IMR-90 (cell line): ENCODE results near the gene CD68. TPM values are rescaled to one million over a fixed set of nuclear protein-coding genes. Genes with fewer than 3 reads are reported as not detected.

Experiments
- ATAC-seq: fragments of 200-7000 bp; cut with Tn5 transposase; 2 replicates; pipeline ENCODE4 v1.9.1; 2020; ENCODE audit warnings: low read depth, mild to moderate bottlenecking, moderate library complexity
- BruUV-seq: library from RNA; stranded (reverse); fragments of 400-500 nt; replicated peaks from 2 replicates; lab custom pipeline; 2021; lab: Mats Ljungman, UMichigan
- CTCF ChIA-PET: fragments of 300-600 bp; formaldehyde crosslinking; extraction: SDS; loops from one replicate; lab custom pipeline; 2021; ENCODE audit warnings: antibody characterized with exemption; lab: Yijun Ruan, JAX
- POLR2A ChIA-PET: fragments of 300-600 bp; sonication (Branson Sonifier 250); formaldehyde crosslinking; loops from one replicate; lab custom pipeline; 2022; ENCODE audit warnings: antibody characterized with exemption; ENCODE audit not compliant: unreplicated experiment; lab: Charles Lee
- DNase-seq: peaks from one replicate; pipeline ENCODE4 v3.0.0; 2013
- H2AFZ ChIP-seq: replicated peaks from 2 replicates; pipeline ENCODE3; 2013; ENCODE audit warnings: low read length, mild to moderate bottlenecking; ENCODE audit not compliant: poor library complexity
- H2AK5ac ChIP-seq: 2 replicates; pipeline ENCODE4 v1.6.1; 2013; ENCODE audit warnings: low read depth, low read length, inconsistent platforms
- H2AK9ac ChIP-seq: replicated peaks from 2 replicates; pipeline ENCODE3; 2013; ENCODE audit warnings: mild to moderate bottlenecking, low read depth, low read length, moderate library complexity; ENCODE audit not compliant: poor library complexity
- H2BK120ac ChIP-seq: 2 replicates; pipeline ENCODE4 v1.6.1; 2013; ENCODE audit warnings: low read depth, low read length, inconsistent platforms
- H2BK15ac ChIP-seq: 3 replicates; pipeline ENCODE4 v1.6.1; 2013; ENCODE audit warnings: low read depth, low read length, inconsistent platforms
- H2BK20ac ChIP-seq: 2 replicates; pipeline ENCODE4 v1.6.1; 2013; ENCODE audit warnings: low read depth, mild to moderate bottlenecking, inconsistent platforms, low read length, moderate library complexity
- H2BK5ac ChIP-seq: 2 replicates; pipeline ENCODE4 v1.6.1; 2013; ENCODE audit warnings: mild to moderate bottlenecking, low read depth, low read length, inconsistent platforms; ENCODE audit not compliant: poor library complexity, severe bottlenecking
- H3K14ac ChIP-seq: replicated peaks from 2 replicates; pipeline ENCODE4 v1.6.1; 2013; ENCODE audit warnings: low read depth, low read length, inconsistent platforms
- H3K18ac ChIP-seq: 2 replicates; pipeline ENCODE4 v1.6.1; 2013; ENCODE audit warnings: low read depth, low read length, control low read depth
- H3K23ac ChIP-seq: 2 replicates; pipeline ENCODE4 v1.6.1; 2013; ENCODE audit warnings: low read depth, low read length, inconsistent platforms
- H3K27ac ChIP-seq: 2 replicates; pipeline ENCODE4 v1.5.1; 2013; ENCODE audit warnings: mild to moderate bottlenecking, control low read depth, low read length; ENCODE audit not compliant: insufficient read depth
- H3K27me3 ChIP-seq: 2 replicates; pipeline ENCODE4 v1.6.1; 2013; ENCODE audit warnings: low read length; ENCODE audit not compliant: control insufficient read depth, insufficient read depth
- H3K36me3 ChIP-seq: 2 replicates; pipeline ENCODE4 v1.6.1; 2013; ENCODE audit warnings: low read length, mixed read lengths; ENCODE audit not compliant: control insufficient read depth, insufficient read depth
- H3K4ac ChIP-seq: 2 replicates; pipeline ENCODE4 v1.6.1; 2013; ENCODE audit warnings: low read depth, low read length, inconsistent platforms
- H3K4me1 ChIP-seq: 2 replicates; pipeline ENCODE4 v1.6.1; 2013; ENCODE audit warnings: low read length, mixed read lengths; ENCODE audit not compliant: control insufficient read depth, insufficient read depth
- H3K4me2 ChIP-seq: 2 replicates; pipeline ENCODE4 v1.6.1; 2013; ENCODE audit warnings: low read depth, mild to moderate bottlenecking, control low read depth, low read length, moderate library complexity
- H3K4me3 ChIP-seq: 2 replicates; pipeline ENCODE4 v1.5.1; 2013; ENCODE audit warnings: low read depth, mild to moderate bottlenecking, control low read depth, low read length, moderate library complexity; ENCODE audit not compliant: insufficient read depth
- H3K56ac ChIP-seq: 2 replicates; pipeline ENCODE4 v1.6.1; 2013; ENCODE audit warnings: low read length, inconsistent platforms; ENCODE audit not compliant: insufficient read depth; ENCODE audit errors: extremely low read depth
- H3K79me1 ChIP-seq, 2 experiments: 2 replicates each; pipeline ENCODE4 v1.6.1; 2013; ENCODE audit warnings: low read length in 2 of 2, inconsistent platforms in 1 of 2, low read depth in 1 of 2
- H3K9ac ChIP-seq: 2 replicates; pipeline ENCODE4 v1.6.1; 2013; ENCODE audit warnings: low read depth, low read length, control low read depth
- H3K9me1 ChIP-seq: 2 replicates; pipeline ENCODE4 v1.6.1; 2013; ENCODE audit warnings: low read length, inconsistent platforms; ENCODE audit not compliant: insufficient read depth
- H3K9me3 ChIP-seq: 2 replicates; pipeline ENCODE4 v1.6.1; 2013; ENCODE audit warnings: low read length; ENCODE audit not compliant: control insufficient read depth, insufficient read depth
- H4K20me1 ChIP-seq: 2 replicates; pipeline ENCODE4 v1.6.1; 2013; ENCODE audit warnings: low read length, inconsistent platforms; ENCODE audit not compliant: insufficient read depth
- H4K5ac ChIP-seq: 2 replicates; pipeline ENCODE4 v1.6.1; 2013; ENCODE audit warnings: mild to moderate bottlenecking, low read depth, low read length, control low read depth
- H4K8ac ChIP-seq, 2 experiments: 2 replicates each; pipeline ENCODE4 v1.6.1; 2013; ENCODE audit warnings: low read depth in 2 of 2, low read length in 2 of 2, control low read depth in 1 of 2, inconsistent platforms in 1 of 2
- H4K91ac ChIP-seq: 2 replicates; pipeline ENCODE4 v1.6.1; 2013; ENCODE audit warnings: low read depth, low read length, inconsistent platforms; ENCODE audit not compliant: insufficient read depth
- BHLHE40 ChIP-seq: fragments of 150-350 bp; IDR thresholded peaks from 2 replicates; pipeline ENCODE4 v1.6.1; 2016; ENCODE audit warnings: mild to moderate bottlenecking, low read depth, low read length
- CEBPB ChIP-seq: IDR thresholded peaks from 2 replicates; pipeline ENCODE4 v1.6.1; 2012; ENCODE audit warnings: low read depth, low read length, improper control_type of control experiment
- FOS ChIP-seq: fragments of 150-350 bp; IDR thresholded peaks from 2 replicates; pipeline ENCODE4 v1.6.1; 2016; ENCODE audit warnings: low read depth, low read length
- MAFK ChIP-seq: IDR thresholded peaks from 2 replicates; pipeline ENCODE4 v1.6.1; 2012; ENCODE audit warnings: low read depth, low read length, improper control_type of control experiment
- MAZ ChIP-seq: IDR thresholded peaks from 2 replicates; pipeline ENCODE4 v1.6.1; 2012; ENCODE audit warnings: low read depth, mild to moderate bottlenecking, low read length, improper control_type of control experiment, moderate library complexity, borderline replicate concordance
- MXI1 ChIP-seq: IDR thresholded peaks from 2 replicates; pipeline ENCODE4 v1.6.1; 2012; ENCODE audit warnings: low read depth, mild to moderate bottlenecking, low read length, moderate library complexity, borderline replicate concordance
- NFE2L2 ChIP-seq: fragments of 150-350 bp; IDR thresholded peaks from 2 replicates; pipeline ENCODE4 v1.6.1; 2016; ENCODE audit warnings: low read depth, mild to moderate bottlenecking, low read length
- POLR2A ChIP-seq: IDR thresholded peaks from 2 replicates; pipeline ENCODE4 v1.6.1; 2012; ENCODE audit warnings: mild to moderate bottlenecking, low read depth, low read length
- RAD21 ChIP-seq: IDR thresholded peaks from 2 replicates; pipeline ENCODE4 v1.6.1; 2012; ENCODE audit warnings: low read length, improper control_type of control experiment
- RCOR1 ChIP-seq: IDR thresholded peaks from 2 replicates; pipeline ENCODE4 v1.6.1; 2012; ENCODE audit warnings: mild to moderate bottlenecking, low read length, improper control_type of control experiment; ENCODE audit not compliant: insufficient replicate concordance
- RFX5 ChIP-seq: IDR thresholded peaks from 2 replicates; pipeline ENCODE4 v1.8.0; 2012; ENCODE audit warnings: low read depth, mild to moderate bottlenecking, low read length, moderate library complexity
- WGBS, 2 experiments: methylation state at CpG; one replicate each; pipeline versions ENCODE4 v1.1.5 to v1.1.7; 2013; ENCODE audit warnings: missing lambda C conversion rate in 2 of 2; ENCODE audit not compliant: insufficient read length in 1 of 2; ENCODE audit errors: extremely low coverage in 2 of 2; 5-methylcytosine and 5-hydroxymethylcytosine counted together
- dilution Hi-C: fragments of 300-500 bp; cut with HindIII; formaldehyde crosslinking; loops from one replicate; pipeline ENCODE4 v1.14.3; 2018; ENCODE audit warnings: low sequenced_read_pairs; ENCODE audit not compliant: unreplicated experiment
- in situ Hi-C: fragments of 300-500 bp; cut with MboI; formaldehyde crosslinking; loops from 3 replicates; pipeline ENCODE4 v1.14.3; 2019; ENCODE audit warnings: low sequenced_read_pairs, inconsistent platforms, mixed read lengths
- intact Hi-C: fragments of 100-400 bp; cut with micrococcal nuclease; formaldehyde crosslinking; loops from 2 replicates; pipeline ENCODE4 v1.10.0; 2022
- polyA plus RNA-seq, 3 experiments: library from polyadenylated mRNA; depleted of rRNA; stranded (reverse); fragments of >200 nt; gene quantifications; 2 replicates each; pipeline ENCODE4 v1.2.3, GENCODE V29; 2012; ENCODE audit warnings: low replicate concordance in 1 of 3
- total RNA-seq: library from RNA; depleted of rRNA; stranded (reverse); fragments of >200 nt; gene quantifications from 2 replicates; pipeline ENCODE4 v1.2.3, GENCODE V29; 2012
- TF ChIP-seq, protein P1 (sequence below): fragments of 150-350 bp; IDR thresholded peaks from 2 replicates; pipeline ENCODE4 v1.6.1; 2017; ENCODE audit warnings: mild to moderate bottlenecking, antibody characterized with exemption, low read length, low read depth

CD68 gene
- total and polyA plus RNA-seq, 2 of the 4 experiments (the other 2 are of a cell fraction) = 16.0 to 43.1 TPM

DNA sequence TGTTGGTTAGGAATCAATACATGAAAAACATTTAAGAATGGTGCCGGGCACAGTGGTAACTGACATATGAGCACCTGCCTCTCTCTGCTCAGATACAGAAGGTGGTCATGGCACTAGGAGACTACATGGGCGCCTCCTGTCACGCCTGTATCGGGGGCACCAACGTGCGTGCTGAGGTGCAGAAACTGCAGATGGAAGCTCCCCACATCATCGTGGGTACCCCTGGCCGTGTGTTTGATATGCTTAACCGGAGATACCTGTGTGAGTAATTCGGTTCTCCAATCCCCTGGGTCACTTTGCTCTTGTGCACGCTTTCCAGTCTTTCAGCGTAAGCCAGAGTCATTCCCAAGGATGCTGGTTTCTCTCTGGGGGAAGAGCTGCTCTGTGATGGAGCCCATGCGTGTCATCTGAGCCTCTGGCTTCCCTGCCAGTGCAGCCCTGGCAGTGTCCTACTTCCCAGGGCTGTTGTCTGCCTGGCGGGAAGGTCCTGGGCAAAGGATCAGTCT lies 3.0 kb upstream of the CD68 start:
- peaks cover 12 to 71% of the 10 kb centered on the region in 2 experiments for H3K79me1 ChIP-seq
- WGBS, 2 experiments = 92% methylated on average over 13 of the region's 14 CpGs; no CpG with 5 or more reads in 1 of the 2 experiments
- no peak overlapping the region for H2BK5ac ChIP-seq
- H3K9me3 ChIP-seq = no peaks in the 10 kb centered on the region
- H3K4me1 ChIP-seq = peaks cover 20% of the 10 kb centered on the region
- peaks cover 70% of the 10 kb centered on the region for H4K20me1 ChIP-seq
- H2BK120ac ChIP-seq = no peak overlapping the region
- no peak overlapping the region for H2BK20ac ChIP-seq
- CTCF ChIA-PET = interaction anchor here (0.6 to 2.2 kb wide), 3 partner anchors 13 to 104 kb away, joined by 3 to 9 read pairs (median 4); no protein-coding TSS in a partner anchor
- H3K14ac ChIP-seq = no peak overlapping the region
- in situ Hi-C loops (no loop called here), dilution Hi-C loops (no loop called here), intact Hi-C loops (no loop called here)
- no peak overlapping the region for H2BK15ac ChIP-seq
- no peak overlapping the region for H2AK5ac ChIP-seq
- H2AK9ac ChIP-seq = no peak overlapping the region
- H3K27me3 ChIP-seq = no peaks in the 10 kb centered on the region
- H3K27ac ChIP-seq = no peak overlapping the region
- DNase-seq (no peak), ATAC-seq (no peak)
- no TSS peak for BruUV-seq
- no peak overlapping the region for H3K23ac ChIP-seq
- no peak overlapping the region for H3K4me2 ChIP-seq
- H3K36me3 ChIP-seq = peaks cover 56% of the 10 kb centered on the region
- H4K91ac ChIP-seq = no peak overlapping the region
- POLR2A ChIA-PET = interaction anchor here (0.5 to 1.2 kb wide), 3 partner anchors 11 to 55 kb away, joined by 4 to 14 read pairs (median 6); no protein-coding TSS in a partner anchor
- no peak overlapping the region for H4K8ac ChIP-seq
- H3K4ac ChIP-seq = no peak overlapping the region
- no peak overlapping the region for H4K5ac ChIP-seq
- TF ChIP-seq POLR2A (no peak; the same call in 1 of the 2 replicates), FOS (no peak), RAD21 (no peak), MAFK (no peak), CEBPB (no peak), MAZ (no peak), BHLHE40 (no peak), MXI1 (no peak), NFE2L2 (no peak), RFX5 (no peak), RCOR1 (no peak)
- TF ChIP-seq, protein P1, sequence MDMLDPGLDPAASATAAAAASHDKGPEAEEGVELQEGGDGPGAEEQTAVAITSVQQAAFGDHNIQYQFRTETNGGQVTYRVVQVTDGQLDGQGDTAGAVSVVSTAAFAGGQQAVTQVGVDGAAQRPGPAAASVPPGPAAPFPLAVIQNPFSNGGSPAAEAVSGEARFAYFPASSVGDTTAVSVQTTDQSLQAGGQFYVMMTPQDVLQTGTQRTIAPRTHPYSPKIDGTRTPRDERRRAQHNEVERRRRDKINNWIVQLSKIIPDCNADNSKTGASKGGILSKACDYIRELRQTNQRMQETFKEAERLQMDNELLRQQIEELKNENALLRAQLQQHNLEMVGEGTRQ = no peak
- no peak overlapping the region for H3K56ac ChIP-seq
- no peak overlapping the region for H2AFZ ChIP-seq
- no peak overlapping the region for H3K4me3 ChIP-seq
- no peak overlapping the region for H3K9ac ChIP-seq
- H3K18ac ChIP-seq = no peak overlapping the region
- peaks cover 21% of the 10 kb centered on the region for H3K9me1 ChIP-seq
